Measurements from ENCODE around the gene THRB.

The THRB gene

DNA sequence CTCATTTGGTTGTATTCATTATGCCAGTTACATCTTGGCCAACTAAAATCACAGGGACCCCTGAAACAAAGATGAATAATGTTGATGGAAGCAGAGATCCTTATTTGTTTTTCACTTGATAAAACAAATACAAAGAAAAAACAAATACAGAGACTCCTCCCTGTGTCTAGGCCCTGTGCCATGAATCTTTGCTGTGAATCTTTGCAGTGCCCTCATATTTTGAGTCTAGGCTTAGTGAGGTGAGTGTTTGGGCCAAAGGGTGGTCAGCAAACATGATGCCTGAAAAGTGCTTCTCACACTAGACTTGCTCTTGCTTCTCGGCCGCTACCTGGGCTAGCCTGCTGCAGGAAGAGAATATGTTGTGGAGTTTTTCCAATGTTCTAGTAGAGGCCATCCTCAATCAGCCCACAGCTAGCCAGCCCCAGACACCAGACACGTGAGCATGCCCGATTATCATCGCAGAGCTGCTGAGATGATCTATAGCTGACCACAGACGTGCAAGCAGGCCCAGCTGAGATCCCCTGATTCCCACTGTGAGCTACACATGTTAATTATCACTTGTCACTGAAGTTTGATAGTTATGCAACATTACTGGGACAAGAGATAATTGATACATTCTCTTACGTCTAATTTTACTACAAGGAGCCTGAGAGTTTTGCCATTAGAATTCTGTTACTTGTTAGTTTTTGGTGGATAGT, 191.4 kb downstream of the THRB start:
- Mint-ChIP-seq H3K36me3 (ENCODE audit: insufficient read depth) (peaks cover 1% of the 10 kb centered on the region), H3K9me3 (no peaks in the 10 kb centered on the region), H3K4me3 (no peak overlapping the region), H3K27me3 (no peaks in the 10 kb centered on the region), H3K27ac (ENCODE audit: low read depth) (no peak overlapping the region), H3K4me1 (no peaks in the 10 kb centered on the region)
- no peak for ATAC-seq (replicated peaks; ENCODE audit: extremely low read depth, poor library complexity, severe bottlenecking)
- DNase-seq (ENCODE audit: low spot score in 2 of 2) = no peak

DNA sequence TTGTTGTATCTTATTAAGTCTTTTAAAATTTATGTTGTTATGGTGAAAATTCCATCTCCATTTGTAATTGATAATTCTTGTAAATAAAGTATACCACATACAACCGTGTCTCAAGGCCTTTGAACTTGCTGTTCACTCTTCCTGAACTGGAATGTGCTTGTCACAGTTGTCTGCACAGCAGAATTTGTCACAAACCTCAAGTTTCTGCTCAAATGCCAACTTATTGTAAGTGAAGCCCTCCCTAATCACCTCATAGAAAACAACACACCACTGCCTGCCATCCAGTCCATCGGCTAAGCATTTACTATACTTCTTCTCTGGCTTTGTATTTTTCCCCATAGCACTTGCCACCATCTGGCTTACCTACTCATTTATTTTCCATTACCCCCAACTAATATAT, 192.3 kb downstream of the THRB start:
- Mint-ChIP-seq H3K36me3 (ENCODE audit: insufficient read depth) (no peaks in the 10 kb centered on the region), H3K9me3 (no peaks in the 10 kb centered on the region), H3K4me1 (no peaks in the 10 kb centered on the region), H3K4me3 (no peak overlapping the region), H3K27me3 (no peaks in the 10 kb centered on the region), H3K27ac (ENCODE audit: low read depth) (no peak overlapping the region)
- ATAC-seq (replicated peaks; ENCODE audit: extremely low read depth, poor library complexity, severe bottlenecking) (no peak), DNase-seq (ENCODE audit: low spot score in 2 of 2) (no peak)

DNA sequence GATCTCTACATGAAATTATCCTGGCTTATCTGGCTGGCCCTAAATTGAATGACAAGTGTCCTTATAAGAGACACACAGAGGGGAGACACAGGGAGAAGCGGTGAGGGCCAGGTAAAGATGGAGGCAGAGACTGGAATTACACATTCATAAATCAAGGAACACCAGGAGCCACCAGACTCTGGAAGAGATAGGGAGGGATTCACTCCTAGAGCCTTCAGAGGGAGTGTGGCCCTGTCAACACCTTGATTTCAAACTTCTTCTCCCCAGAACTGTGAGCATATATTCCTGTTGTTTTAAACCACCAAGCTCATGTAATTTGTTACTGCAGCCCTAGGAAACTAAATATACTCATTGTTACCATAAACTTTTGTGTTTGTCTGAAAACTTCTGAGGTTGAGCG, 193.7 kb downstream of the THRB start:
- DNase-seq (ENCODE audit: low spot score in 2 of 2) (no peak), ATAC-seq (replicated peaks; ENCODE audit: extremely low read depth, poor library complexity, severe bottlenecking) (no peak)
- H3K9me3 Mint-ChIP-seq = no peaks in the 10 kb centered on the region
- H3K27me3 Mint-ChIP-seq = no peaks in the 10 kb centered on the region
- no peak overlapping the region for H3K4me3 Mint-ChIP-seq
- no peak overlapping the region for H3K27ac Mint-ChIP-seq (ENCODE audit: low read depth)
- H3K36me3 Mint-ChIP-seq (ENCODE audit: insufficient read depth) = no peaks in the 10 kb centered on the region
- H3K4me1 Mint-ChIP-seq = no peaks in the 10 kb centered on the region

DNA sequence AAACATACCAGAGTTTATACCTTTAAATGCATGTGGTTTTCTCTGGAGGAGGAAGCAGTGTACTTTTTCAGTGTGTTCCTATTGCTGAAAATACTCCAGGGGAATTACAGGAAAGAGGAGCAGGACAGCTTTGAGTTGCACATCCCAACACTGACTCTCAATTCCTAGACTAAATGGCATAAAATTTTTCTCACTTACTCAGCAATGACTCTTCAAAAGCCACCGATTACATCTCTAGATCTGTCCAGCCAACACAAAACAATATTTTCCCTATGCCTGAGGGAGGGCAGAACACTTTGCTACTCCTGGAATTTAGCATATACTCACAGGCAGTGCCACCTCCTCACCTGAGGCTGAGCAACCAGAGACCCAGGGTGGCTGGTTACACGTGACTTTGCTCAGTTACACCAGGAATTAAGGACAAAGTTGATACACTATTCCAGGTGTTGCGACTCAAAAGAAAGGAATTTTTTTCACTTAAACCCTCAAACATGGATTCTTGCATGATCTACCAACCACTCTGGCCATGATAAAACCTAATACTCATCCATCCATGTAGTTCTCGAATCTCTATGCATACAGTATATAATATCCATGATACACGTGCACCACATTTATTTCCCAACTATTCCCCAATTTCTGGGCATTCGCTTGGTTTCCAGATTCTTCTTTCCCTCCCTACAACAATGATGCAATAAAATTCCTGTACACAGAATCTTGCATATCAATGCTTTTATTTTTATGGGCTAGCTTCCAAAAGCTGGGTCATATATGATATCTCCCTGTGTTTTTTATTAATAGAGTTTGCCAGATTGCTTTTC, 194.6 kb downstream of the THRB start:
- no peaks in the 10 kb centered on the region for H3K9me3 Mint-ChIP-seq
- ATAC-seq (replicated peaks; ENCODE audit: extremely low read depth, poor library complexity, severe bottlenecking) (no peak), DNase-seq (ENCODE audit: low spot score in 2 of 2) (no peak)
- H3K4me1 Mint-ChIP-seq = no peaks in the 10 kb centered on the region
- H3K36me3 Mint-ChIP-seq (ENCODE audit: insufficient read depth) = no peaks in the 10 kb centered on the region
- no peak overlapping the region for H3K27ac Mint-ChIP-seq (ENCODE audit: low read depth)
- H3K4me3 Mint-ChIP-seq = no peak overlapping the region
- no peaks in the 10 kb centered on the region for H3K27me3 Mint-ChIP-seq

DNA sequence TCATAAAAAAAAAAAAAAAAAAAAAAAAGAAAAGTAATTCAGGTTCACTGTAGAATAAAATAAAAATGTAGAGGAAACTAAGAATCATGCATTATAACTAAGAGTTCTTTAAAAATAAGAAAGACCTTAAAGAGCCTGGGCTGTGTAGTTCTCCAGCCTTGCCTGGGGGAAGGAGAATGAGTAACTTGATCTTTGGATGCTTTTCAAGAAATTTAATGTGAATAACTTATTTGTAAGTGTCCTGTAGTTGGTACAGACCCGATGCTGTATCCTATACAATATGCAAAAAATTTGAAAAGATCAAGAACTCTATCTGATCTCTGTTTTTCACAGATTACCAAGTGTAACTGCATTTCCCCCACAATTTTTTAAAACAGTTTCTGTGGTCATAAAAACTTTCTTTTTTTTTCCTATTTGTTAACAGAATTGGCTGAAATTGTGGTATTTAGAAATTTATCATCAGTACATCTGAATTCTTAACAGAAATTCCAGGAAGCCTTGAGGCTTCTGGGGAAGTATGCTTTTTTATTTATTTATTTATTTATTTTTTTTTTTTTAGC, 195.3 kb downstream of the THRB start:
- Mint-ChIP-seq H3K36me3 (ENCODE audit: insufficient read depth) (no peaks in the 10 kb centered on the region), H3K4me3 (no peak overlapping the region), H3K27ac (ENCODE audit: low read depth) (no peak overlapping the region), H3K27me3 (no peaks in the 10 kb centered on the region), H3K9me3 (no peaks in the 10 kb centered on the region), H3K4me1 (no peaks in the 10 kb centered on the region)
- DNase-seq (ENCODE audit: low spot score in 2 of 2) (no peak), ATAC-seq (replicated peaks; ENCODE audit: extremely low read depth, poor library complexity, severe bottlenecking) (no peak)

DNA sequence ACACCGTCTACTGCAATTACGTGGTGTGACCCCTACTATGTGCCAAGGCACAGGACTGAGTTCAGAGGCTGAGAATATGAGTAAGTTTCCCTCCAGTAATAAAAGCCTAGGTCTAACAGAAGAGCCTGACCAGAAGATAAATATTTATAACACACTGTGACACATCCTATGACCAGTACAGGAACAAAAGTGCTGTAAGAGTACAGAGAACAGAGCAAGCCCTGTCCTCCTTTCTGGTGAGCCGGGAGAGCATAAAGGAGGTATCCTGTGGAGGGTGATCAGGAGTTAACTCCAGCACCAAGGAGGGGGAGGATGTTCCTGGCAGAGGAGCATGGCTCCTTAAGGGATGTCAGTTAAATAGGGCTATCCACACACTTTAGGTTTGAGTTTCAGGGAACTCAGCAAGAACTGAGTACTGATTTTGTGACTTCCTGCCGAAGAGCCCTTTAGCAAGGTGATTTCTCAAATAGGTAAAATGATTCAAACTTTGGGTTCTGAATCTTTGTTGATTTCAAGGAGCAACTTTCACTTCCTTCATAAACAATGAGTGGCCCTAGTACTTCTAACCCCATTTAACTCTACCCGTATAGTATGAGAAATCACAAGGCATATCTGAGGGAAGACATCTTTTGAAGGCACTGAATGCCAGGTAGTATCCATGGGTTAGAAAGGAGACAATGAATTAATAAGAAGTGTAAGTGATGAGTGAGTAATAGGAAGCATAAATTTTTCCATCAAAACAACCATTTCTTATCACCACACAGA, 198.0 kb downstream of the THRB start:
- no peaks in the 10 kb centered on the region for H3K9me3 Mint-ChIP-seq
- DNase-seq (ENCODE audit: low spot score in 2 of 2) (no peak), ATAC-seq (replicated peaks; ENCODE audit: extremely low read depth, poor library complexity, severe bottlenecking) (no peak)
- no peaks in the 10 kb centered on the region for H3K27me3 Mint-ChIP-seq
- H3K4me3 Mint-ChIP-seq = no peak overlapping the region
- H3K27ac Mint-ChIP-seq (ENCODE audit: low read depth) = no peak overlapping the region
- H3K4me1 Mint-ChIP-seq = no peaks in the 10 kb centered on the region
- no peaks in the 10 kb centered on the region for H3K36me3 Mint-ChIP-seq (ENCODE audit: insufficient read depth)

DNA sequence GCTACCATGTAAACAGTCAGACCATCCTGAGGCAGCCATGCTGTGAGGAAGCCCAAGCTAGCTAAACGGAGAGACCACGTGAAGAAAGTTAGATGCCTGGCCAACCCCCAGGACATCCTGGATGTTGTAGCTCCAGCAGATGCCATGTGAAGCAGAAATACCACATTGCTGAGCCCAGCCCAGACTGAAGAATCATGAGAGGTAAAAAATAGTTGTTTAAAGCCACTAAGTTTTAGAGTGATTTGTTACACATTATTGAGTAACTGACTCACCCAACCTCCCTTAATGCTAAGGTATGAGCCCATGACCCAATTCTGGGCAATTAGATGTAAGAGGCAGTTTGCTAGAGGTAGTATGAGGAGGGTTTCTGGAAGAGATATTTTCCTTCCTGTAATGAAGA, 200.5 kb downstream of the THRB start:
- ATAC-seq (replicated peaks; ENCODE audit: extremely low read depth, poor library complexity, severe bottlenecking) (no peak), DNase-seq (ENCODE audit: low spot score in 2 of 2) (no peak)
- no peaks in the 10 kb centered on the region for H3K4me1 Mint-ChIP-seq
- H3K36me3 Mint-ChIP-seq (ENCODE audit: insufficient read depth) = no peaks in the 10 kb centered on the region
- no peak overlapping the region for H3K4me3 Mint-ChIP-seq
- no peak overlapping the region for H3K27ac Mint-ChIP-seq (ENCODE audit: low read depth)
- H3K27me3 Mint-ChIP-seq = no peaks in the 10 kb centered on the region
- no peaks in the 10 kb centered on the region for H3K9me3 Mint-ChIP-seq

DNA sequence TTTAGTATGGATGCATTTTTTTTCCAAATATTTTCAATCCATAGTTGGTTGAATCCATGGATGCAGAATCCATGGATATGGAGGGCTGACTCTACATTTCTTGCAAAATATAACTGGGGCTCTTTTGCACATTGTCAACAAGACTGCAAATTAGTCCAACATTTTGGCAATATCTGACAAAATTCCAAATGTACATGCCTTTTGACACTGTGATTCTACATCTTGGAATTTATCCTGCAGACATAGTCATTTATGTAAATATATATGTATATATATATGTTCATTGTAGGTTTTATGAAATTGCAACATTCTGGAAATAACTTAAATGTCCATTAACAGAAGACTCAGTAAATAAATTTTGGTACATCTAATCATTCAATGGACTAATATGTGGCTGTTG, 203.0 kb downstream of the THRB start:
- no peaks in the 10 kb centered on the region for H3K27me3 Mint-ChIP-seq
- no peaks in the 10 kb centered on the region for H3K36me3 Mint-ChIP-seq (ENCODE audit: insufficient read depth)
- ATAC-seq (replicated peaks; ENCODE audit: extremely low read depth, poor library complexity, severe bottlenecking) (no peak), DNase-seq (ENCODE audit: low spot score in 2 of 2) (no peak)
- no peak overlapping the region for H3K4me3 Mint-ChIP-seq
- H3K9me3 Mint-ChIP-seq = no peaks in the 10 kb centered on the region
- no peaks in the 10 kb centered on the region for H3K4me1 Mint-ChIP-seq
- H3K27ac Mint-ChIP-seq (ENCODE audit: low read depth) = no peak overlapping the region

DNA sequence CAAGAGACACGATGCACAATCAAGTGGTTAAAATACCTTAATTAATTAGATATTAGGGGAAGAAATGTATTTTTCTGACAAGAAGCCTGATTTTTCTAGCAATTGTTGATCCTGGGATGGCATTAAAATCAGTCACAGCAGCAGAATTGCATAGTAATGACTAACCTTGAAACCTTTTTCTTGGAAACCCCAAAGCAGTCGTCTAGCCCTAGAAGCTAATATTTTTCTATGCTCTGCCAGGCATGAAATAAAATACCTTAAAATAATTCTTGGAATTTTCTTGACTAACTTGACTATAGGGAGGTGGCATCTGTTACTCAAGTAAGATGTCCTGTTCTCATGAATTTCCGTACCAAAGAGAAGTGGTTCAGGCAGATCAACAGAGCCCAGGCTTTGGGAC, 204.1 kb downstream of the THRB start:
- Mint-ChIP-seq H3K36me3 (ENCODE audit: insufficient read depth) (no peaks in the 10 kb centered on the region), H3K27ac (ENCODE audit: low read depth) (no peak overlapping the region), H3K9me3 (no peaks in the 10 kb centered on the region), H3K27me3 (no peaks in the 10 kb centered on the region), H3K4me3 (no peak overlapping the region), H3K4me1 (no peaks in the 10 kb centered on the region)
- DNase-seq (ENCODE audit: low spot score in 2 of 2) (no peak), ATAC-seq (replicated peaks; ENCODE audit: extremely low read depth, poor library complexity, severe bottlenecking) (no peak)

DNA sequence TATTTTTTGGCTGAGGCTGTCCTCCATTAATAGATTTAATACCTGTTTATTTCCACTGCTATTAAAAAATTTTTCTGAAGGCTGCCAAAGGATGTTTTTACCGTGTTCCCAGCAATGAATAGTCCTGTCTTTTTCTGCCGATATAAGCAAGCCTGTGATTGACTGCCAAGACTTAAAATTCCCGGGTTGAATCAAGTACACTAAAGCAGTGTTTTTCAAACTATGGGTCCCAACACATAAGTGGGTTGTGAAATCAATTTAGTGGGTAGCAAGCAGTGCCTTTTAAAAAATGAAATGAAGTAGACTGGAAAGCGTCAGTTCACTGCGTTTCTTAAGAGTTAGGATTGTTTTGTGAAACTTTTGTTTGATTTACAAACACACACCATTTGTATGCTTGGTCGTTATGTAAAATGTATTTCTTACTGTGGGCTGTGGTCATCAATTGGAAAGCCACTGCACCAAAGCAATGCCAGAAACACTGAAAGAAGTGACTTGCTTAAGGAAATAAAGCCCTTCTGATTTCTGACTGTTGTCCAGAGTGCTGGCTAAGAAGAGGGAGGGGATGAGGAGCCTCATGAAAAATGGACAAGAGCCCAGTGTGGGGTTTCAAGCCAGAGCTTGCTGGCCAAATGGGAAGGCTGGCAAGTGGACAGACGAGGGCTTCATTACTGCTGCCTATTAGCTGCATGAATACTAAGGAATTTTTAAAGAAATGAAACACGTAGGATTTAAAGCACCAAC, 206.0 kb downstream of the THRB start:
- Mint-ChIP-seq H3K27me3 (no peaks in the 10 kb centered on the region), H3K36me3 (ENCODE audit: insufficient read depth) (no peaks in the 10 kb centered on the region), H3K4me3 (no peak overlapping the region), H3K27ac (ENCODE audit: low read depth) (no peak overlapping the region), H3K4me1 (no peaks in the 10 kb centered on the region), H3K9me3 (no peaks in the 10 kb centered on the region)
- no peak for ATAC-seq (replicated peaks; ENCODE audit: extremely low read depth, poor library complexity, severe bottlenecking)
- DNase-seq (ENCODE audit: low spot score in 2 of 2) = no peak

DNA sequence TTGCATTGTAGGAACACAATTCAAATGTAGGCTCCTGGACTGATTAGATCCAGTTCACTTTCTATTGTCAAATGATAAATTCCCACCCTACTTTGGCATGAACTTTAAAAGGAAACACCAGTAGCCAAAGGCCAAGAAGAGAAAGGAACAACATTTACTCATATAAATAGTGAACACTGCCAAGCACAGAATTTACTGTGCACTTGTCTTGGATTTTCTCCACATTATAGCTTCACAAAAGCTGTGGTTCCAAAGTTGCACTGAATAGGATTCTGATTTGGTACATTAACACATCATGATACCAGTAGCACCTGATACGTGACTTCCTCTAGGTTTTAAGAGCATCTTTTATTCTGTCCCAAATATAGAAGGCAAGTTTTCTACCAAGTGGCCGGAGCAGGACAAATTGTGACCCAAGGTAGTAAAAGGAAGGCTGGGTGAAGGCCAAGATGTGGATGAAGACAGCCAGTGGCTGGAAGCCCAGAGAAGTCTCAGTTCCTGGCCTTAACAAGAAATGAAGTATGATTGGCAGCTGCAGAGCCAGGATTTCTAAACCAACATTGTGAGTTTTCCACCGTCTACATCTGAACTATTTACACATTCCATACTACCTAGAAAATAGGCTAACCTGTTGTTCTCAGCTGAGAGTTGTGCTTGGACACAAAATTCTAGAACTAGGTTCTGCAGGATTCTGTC, 206.7 kb downstream of the THRB start:
- no peaks in the 10 kb centered on the region for H3K36me3 Mint-ChIP-seq (ENCODE audit: insufficient read depth)
- no peak overlapping the region for H3K4me3 Mint-ChIP-seq
- H3K27ac Mint-ChIP-seq (ENCODE audit: low read depth) = no peak overlapping the region
- H3K27me3 Mint-ChIP-seq = no peaks in the 10 kb centered on the region
- no peak for DNase-seq (ENCODE audit: low spot score in 2 of 2)
- ATAC-seq (replicated peaks; ENCODE audit: extremely low read depth, poor library complexity, severe bottlenecking) = no peak
- H3K9me3 Mint-ChIP-seq = no peaks in the 10 kb centered on the region
- H3K4me1 Mint-ChIP-seq = no peaks in the 10 kb centered on the region

- DNase-seq (ENCODE audit: low spot score in 2 of 2) = no peak
- H3K27me3 Mint-ChIP-seq = no peaks in the 10 kb centered on the region
- ATAC-seq (replicated peaks; ENCODE audit: extremely low read depth, poor library complexity, severe bottlenecking) = no peak
- H3K9me3 Mint-ChIP-seq = no peaks in the 10 kb centered on the region
- no peaks in the 10 kb centered on the region for H3K36me3 Mint-ChIP-seq (ENCODE audit: insufficient read depth)
- H3K4me3 Mint-ChIP-seq = no peak overlapping the region
- H3K27ac Mint-ChIP-seq (ENCODE audit: low read depth) = no peak overlapping the region
- no peaks in the 10 kb centered on the region for H3K4me1 Mint-ChIP-seq
These were observed 208.2 kb downstream of the THRB start for GRCh38 chr3:24286405-24286804.

Measured in central memory CD8-positive, alpha-beta T cell (primary cell).